ENCODE measurements around the gene UPF2.

UPF2 gene

DNA sequence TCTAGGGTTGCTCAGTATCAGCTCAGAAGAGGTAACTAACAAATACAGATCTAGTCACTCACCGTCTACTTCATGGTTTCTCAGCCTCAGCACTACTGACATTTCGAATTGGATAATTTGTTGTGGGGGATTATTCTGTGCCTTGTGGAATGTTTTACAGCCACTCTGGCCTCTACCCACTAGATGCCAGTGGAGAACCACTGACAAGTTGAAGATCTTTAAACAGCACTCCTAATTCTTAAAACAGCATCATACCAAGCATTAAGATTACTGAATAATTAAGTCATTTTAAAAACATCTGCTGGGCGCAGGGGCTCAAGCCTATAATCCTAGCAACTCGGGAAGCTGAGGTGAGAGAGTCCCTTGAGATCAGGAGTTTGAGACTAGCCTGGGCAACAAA is 82.6 kb downstream of the UPF2 start:
- no peak for DNase-seq (ENCODE audit: low read depth in 2 of 2)

DNA sequence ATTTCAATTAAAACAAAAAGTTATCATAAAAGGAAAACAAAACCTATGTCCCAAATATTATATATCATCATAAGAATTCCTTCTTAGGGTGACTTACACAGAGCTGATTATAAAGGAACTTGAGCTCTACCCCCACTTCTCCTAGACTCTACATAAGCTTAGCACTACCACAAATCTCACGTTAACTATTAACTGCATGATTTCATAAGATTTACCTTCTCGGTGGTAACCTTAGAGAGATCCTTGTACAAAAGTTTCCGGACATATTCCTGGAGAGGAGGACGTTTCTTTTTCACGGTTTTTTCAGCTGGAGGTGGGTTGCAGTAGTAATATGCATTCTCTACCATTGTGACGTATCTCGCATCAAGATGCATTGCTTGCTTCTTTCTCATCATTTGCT is 83.7 kb downstream of the UPF2 start:
- DNase-seq (ENCODE audit: low read depth in 2 of 2) = no peak

DNA sequence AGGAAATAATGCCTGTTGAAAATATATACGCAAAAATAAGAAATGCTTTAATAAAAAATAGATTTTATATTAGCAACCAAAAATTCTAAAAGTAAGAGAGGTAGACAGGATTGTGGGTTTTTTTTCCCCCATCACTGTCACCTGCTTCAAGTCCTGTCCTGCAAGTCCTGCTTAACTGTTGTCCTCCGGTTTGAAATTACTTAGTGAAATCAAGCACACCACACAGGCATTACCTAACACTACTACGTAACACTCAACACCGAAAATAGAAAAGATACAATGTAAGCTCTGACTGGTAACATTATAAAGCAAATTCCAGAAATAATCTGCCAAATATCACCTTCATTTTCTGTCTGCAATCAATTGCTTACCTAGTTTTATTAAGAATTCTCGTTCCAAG is 90.9 kb downstream of the UPF2 start:
- no peak for DNase-seq (ENCODE audit: low read depth in 2 of 2)

DNA sequence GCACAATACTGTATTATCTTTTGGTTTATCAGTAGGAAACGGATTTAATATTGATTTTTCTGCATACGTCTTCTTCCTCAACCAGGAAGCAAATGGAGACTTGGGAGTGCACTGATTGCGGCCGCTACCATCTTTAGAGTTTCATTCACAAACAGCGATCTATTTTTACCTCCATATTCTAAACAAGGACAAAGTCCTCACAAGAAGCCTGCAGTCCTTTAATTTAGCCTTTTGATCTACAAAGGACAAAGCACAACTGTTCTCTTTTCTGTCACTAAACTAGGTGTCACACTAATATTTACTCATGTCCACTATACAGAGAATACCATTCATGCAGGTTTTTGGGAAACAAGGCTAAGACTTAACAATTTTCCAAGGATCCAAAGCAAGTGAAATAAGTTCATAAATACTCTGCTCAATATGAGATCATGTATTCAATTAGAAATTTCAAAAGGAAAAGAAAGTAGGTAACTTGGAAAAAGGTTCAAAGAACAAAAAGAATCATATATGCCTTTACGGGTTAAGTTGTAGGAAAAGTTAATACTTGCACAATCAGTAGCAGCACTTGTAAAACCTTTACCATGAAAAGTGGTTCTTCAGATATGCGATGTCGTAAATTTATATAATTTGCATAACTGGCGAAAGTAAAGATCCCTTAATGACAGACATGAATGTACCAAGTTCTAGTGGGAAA is 92.1 kb downstream of the UPF2 start:
- DNase-seq (ENCODE audit: low read depth in 2 of 2) = no peak

DNA sequence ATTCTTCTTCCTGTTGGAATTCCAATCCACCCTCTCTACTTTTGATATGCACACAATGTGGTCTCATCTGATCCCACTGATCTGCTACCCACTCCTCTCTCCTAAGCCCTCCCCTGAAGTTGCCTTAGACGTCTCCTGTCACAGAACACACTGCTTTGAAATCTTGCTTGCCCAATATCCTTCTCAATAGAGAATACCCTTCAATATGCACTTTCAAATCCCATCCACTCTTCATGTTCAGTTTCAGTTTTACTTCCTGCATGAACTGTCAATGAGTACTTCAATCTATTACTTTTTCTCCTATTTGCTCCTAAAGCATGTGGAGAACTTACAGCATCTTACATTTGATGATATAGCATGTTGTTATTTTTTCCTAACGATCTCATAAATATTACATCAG is 93.5 kb downstream of the UPF2 start:
- no peak for DNase-seq (ENCODE audit: low read depth in 2 of 2)

DNA sequence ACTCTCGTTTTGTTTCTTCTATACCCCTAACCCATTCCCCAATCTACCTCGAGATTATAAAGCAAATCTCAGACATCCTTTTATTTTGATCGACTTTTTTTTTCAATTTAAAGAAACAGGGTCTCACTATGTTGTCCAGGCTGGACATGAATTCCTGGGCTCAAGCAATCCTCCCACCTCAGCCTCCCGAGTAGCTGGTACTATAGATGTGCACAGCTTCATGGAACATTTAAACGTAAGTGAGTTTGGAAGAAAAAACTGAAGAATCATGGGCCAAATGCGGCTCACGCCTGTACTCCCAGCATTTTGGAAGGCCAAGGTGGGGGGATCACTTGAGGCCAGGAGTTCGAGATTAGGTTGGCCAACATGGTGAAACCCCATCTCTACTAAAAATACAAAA is 96.0 kb downstream of the UPF2 start:
- DNase-seq (ENCODE audit: low read depth in 2 of 2) = no peak

DNA sequence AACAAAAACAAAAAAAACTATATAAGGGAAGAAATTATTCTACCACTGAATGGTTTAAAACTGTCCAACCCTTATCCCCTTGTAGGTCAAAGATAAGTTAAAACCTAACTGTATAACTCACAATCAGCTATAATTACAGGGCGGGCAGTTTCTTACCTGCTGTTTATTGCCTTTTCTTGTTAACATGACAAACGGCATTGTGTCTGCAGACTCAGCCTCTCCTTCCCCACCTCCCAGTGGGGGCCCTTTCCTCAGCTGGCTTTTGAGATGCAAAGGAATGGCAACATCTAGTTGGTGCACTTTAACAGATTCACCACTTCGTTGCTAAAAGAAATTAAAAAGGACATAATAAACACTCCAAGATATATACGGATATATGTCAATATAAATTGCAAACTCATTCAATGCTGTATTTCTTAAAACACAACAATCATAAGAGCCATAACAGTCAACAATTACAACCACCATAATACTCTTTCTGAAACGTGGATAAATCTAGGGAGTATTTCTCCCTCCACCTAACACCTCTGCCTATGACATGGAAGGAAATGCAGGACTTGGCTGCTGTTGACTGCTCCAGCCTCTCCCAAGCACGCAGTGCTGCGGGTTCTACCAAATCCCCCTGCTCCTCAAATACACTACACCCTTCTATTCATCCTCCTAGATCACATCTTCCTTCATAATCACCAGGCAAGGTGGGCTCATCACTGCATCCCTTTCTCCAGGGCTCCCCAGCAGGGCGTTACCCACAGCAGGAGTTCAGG is 106.0 kb downstream of the UPF2 start:
- DNase-seq (ENCODE audit: low read depth in 2 of 2) = no peak

DNA sequence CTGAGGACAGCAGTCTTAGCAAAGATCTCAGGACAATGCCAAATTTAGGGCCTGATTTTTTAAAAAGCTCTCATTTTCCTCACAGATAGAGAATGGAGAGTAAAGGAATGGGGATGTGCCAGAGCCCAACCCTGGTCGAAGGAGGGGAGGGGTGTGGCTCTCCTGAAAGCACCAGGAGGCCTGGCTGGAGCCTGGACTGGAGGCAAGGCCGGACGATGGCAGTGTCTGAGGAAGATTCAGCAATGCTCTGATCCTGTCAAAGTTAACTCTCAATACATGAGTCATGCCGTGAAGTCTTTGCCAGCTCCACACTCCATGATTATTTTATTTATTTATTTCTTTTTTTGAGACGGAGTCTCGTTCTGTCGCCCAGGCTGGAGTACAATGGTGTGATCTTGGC is 108.3 kb downstream of the UPF2 start:
- no peak for DNase-seq (ENCODE audit: low read depth in 2 of 2)

DNA sequence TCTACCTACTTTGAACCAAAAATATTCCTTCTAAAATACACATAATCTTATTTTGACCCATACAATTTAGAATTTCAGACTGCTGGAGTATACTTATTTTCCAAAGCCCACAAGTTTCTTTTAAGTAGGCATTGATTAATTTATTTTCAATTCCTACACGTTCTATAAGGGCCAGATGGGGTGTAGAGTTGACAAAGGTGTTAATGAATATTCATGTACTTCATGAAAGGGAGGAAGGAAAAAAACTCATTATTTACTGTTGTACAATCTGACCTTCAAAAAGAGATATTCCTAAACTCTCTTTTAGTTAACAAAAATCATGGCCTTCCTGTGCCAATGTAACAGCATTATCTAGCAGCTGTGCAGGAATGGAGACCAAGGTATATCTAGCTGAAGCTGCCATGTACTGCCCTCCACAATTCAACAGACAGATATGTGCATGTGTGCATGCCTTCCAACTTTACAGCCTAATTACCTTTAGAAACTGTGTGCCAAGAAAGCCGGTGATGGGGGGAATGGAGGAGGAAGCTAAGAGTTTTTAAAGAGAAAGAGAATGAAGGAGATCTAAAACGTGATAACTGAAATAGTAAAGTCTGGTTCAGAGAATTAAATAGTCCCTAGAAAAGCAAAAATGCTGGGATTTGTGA is 108.9 kb downstream of the UPF2 start:
- no peak for DNase-seq (ENCODE audit: low read depth in 2 of 2)

DNA sequence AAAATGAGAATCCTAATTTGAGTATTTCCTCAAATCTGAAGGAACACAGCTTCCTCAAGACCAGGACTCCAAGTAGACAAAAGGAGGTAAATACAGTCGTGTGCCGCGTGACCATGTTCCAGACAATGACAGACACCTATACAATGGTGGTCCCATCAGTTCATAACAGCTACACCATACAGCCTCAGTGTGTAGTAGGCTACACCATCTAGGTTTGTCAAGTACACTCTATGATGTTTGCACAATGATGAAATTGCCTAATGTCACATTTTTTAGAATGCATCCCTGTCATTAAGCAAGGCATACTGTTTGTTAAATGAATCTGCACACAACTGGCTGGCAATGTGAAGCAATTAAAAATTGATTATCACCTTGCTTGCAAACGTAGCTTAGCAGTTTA is 111.6 kb downstream of the UPF2 start:
- no peak for DNase-seq (ENCODE audit: low read depth in 2 of 2)

DNA sequence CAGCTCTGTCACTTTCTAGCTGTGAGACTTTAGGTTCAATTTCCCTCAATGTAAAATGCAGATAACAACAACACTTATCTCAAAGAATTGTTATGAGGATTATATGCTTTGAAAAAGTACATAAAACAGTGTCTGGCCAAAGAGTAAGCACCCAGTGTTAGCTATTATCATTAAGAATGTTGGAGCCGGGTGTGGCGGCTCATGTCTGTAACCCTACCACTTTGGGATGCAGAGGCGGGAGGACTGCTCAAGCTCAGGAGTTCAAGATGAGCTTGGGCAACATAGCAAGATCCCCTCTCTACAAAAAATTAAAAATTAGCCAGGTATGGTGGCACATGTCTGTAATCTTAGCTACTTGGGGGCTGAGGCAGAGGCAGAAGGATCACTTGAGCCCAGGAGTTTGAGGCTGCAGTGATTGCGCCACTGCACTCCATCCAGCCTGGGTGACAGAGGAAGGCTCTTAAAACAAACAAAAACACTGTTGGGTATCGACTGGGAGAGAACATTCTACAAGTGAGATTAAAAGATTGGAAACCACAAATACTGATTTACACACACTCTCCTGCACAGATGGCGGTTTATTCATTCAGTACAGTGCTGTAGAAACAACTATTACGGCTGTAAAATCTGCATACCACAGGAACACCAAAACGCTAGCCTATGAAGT is 112.2 kb downstream of the UPF2 start:
- DNase-seq (ENCODE audit: low read depth in 2 of 2) = no peak

DNA sequence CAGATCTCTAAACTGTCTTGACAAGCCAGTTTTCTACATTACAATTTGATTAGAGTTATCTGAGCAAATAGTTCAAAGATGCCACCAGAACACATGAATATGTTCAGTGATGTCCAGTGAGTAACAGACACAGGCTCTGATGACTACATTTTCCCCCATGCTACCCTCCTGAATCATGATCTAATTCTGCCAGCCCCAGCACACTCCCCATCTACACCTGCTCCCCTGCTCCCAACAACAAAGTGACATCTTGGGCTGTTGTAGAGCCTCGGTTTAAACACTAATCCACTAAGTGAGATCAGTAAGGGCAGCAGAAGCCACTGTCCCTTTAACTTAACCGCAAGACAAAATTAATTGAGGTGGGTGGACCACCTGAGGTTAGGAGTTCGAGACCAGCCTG is 114.9 kb downstream of the UPF2 start:
- no peak for DNase-seq (ENCODE audit: low read depth in 2 of 2)

DNA sequence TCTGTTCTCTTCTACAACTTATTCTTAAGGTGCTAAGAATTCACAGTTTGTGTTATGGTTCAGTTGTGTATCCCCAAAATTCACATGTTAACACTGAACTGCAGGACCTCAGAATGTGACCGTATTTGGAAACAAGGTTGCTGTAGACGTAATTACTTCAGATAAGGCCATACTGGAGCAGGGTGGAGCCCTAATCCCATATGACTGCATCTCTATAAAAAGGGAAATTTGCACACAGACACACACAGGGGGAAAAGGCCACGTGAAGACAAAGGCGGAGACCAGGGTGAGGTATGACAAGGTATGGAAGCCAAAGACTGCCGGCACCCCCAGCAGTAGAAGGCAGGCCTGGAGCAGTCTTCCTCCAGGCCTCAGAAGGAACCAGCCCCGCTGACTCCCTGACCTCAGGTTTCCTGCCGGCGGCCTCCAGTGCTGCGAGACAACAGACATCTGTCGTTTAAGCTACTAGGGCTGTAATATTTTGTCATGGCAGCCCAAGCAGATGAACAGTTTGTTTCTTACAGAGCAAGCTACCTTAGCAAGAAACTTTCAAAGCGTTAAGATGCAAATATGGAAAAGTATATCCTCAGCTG is 120.7 kb downstream of the UPF2 start:
- DNase-seq (ENCODE audit: low read depth in 2 of 2) = no peak

DNA sequence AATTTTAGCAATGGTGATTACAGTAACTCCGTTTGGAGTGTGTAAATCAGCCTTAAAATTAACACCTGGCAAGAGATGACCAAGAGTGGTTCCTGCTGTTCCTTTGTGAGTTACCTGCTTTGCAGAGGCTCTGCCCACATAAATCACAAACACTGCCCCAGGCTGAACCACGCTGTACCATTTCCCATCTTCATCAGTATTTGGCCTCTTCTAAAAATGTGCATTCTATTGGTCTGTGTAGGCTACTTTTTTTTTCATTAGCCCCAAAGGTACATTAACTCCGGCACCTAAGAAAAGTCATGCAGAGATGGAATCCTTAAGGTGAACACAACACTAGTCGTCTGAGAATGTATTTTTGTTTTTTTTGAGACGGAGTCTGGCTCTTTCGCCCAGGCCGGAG is 123.3 kb downstream of the UPF2 start:
- DNase-seq (ENCODE audit: low read depth in 2 of 2) = no peak

DNA sequence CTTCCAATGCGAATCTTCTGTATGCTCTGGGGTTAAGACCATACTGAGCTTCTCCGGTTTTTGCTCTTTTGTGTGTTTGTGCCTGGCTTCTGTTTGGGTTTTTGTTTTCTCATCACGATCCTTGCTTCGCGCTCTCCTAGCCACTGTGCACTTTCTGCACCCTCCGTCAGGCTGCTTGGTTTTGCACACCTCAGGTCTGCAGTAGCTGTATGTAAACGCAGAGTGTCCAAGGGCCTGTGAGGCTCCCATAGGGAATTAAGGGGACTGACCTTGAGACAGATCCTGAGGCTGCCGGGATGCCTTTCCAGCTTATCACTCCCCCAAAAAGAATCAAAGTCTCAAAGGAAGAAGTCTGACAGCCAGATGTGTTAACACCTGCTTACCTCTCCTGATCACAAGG is 124.2 kb downstream of the UPF2 start:
- no peak for DNase-seq (ENCODE audit: low read depth in 2 of 2)

DNA sequence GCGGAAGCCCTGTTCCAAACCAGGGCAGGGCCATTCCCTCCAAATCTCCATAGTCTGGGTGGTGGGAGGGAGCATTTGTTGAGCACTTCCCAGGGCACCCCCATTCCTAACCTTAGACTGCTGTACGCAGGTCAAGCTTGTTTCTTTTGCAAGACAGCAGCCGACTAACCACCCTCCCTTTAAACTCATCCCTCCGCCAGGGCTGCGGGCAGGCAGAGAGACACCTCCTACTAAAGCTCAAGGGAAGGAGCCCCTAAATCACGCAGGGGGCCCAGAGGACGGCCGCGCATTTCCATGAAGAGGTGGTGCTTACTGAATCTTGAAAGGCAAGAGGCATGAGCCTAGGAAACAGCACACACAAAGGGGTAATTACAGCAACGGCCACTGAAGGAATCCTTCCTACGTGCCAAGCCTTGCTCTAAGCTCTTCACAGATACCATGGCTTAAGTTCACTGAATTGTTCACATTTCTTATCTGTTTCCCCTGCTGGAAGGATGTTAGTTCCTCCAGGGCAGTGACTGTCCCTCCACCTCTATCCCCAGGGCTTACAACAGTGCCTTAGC is 129.4 kb downstream of the UPF2 start:
- DNase-seq (ENCODE audit: low read depth in 2 of 2) = no peak

DNA sequence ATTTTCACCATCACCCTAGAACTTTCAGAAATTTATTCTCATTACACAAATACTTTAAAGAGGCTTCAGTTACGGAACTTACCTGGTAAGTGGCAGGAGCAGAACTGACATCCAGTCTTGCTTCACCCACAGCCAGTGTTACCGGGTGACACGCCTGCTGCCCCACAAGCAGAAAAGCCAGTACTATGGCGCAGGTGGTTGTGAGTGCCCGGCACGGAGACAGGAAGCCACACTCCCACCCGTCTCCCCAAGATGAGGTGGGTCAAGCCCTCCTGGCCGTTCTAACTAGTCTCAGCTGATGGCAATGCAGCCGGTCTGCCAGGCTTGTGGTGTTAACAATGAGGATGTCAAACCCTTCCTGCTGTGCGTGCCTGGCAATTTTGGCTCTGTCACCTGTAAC is 132.5 kb downstream of the UPF2 start:
- no peak for DNase-seq (ENCODE audit: low read depth in 2 of 2)

DNA sequence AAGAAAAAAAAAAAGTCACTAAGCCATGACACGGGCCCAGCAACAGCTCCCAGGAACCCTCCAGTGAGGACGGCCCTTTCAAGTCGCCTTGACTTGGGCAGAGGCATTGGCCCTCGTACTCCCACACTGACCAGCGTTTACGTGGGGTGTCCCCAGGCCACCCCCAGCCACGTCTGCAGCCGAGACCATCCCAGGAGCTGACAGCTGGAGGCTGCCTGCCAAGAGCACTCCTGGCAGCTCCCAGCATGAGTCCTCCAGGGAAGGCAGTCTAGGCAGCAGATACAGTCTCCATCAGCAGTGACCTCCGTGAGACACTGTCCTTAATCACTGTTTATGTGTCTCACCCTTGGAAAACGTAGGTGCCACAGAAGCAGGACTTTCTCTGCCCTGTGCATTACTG is 133.0 kb downstream of the UPF2 start:
- DNase-seq (ENCODE audit: low read depth in 2 of 2) = no peak

DNA sequence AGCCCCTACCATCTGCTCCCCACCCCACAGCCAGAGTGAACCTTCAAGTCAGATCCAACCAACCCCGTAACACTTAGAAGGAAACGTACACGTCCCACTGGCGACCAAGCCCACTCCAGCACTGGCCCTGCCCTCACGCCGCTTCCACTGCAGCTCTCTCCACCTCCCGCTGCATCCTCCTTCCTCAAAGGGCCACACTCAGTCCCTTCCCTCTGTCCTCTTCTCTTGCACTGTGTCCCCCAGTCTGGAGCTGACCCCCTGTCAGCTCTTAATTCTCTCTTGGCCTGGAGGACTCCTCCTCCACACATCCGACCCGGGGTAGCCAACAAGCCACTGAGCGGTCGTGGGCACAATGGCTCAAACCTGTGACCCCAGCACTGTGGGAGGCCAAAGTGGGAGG is 133.6 kb downstream of the UPF2 start:
- DNase-seq (ENCODE audit: low read depth in 2 of 2) = no peak

DNA sequence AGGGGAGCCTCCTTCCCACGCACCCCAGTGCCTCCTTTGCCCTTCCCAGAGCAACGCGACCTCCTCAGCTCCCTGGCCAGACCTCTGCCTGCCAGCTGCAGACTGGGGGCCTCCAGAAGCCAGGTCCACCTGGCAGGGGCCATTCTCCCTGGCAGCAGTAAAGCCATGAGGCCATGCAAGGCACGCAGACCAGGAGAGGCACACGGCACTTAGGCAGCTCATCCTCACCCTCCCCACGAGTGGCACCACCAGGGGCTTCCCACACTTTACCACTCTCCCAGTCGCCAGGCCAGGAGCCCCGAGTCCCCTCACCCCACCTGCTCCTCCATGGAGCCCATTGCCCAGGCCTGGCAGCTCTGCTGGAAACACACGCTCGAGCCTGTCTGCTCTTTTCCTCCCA is 134.1 kb downstream of the UPF2 start:
- DNase-seq (ENCODE audit: low read depth in 2 of 2) = no peak

DNA sequence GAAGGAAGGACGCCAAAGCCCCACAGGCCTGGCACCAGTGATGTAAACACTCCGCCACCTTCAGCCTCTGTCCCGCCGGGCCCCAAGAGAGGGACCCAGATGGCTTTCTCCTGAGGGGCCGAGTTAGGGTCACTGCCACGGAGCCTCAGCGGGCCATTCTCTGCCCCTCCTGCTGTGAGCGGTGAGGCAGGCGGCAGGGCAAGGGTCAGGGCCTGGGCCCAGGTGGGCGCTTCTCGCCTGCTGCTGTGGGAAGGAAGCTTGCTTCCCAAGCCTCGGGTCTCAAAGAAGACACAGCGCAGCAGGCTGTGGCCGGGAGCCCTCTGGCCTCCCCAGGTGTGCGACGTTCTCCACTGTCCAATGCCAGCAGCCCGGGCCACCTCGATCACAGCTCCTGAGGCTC is 134.7 kb downstream of the UPF2 start:
- DNase-seq (ENCODE audit: low read depth in 2 of 2) = no peak

DNA sequence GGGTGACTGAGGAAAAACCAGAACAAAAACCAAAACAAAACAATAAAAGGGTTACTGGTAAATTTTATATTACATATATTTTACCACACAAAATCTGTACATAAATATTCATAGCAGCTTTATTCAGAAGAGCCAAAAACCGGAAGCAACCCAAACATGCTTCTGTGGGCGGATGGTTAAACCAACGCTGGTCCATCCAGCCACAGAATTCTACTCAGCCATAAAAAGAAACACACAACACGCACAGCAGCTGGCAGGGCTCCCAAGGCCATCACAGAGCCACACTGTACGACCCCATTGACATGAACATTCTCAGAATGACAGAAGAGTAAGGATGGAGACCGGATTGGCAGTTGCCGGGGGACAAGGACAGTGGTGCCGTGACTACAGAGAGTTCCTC is 135.9 kb downstream of the UPF2 start:
- no peak for DNase-seq (ENCODE audit: low read depth in 2 of 2)
